GM12878 (cell line): ENCODE measurements around the gene SORL1. TPM values are rescaled to one million over a fixed set of nuclear protein-coding genes. Genes with fewer than 3 reads are reported as not detected.
"Not testable (repeated sequence)": the region's sequence is repeated elsewhere in the genome, so short reads cannot be mapped to it uniquely, and the experiment has no call there.

Experiments used
- ATAC-seq: fragments of 200-7000 bp; cut with Tn5 transposase; 3 replicates; pipeline ENCODE4 v1.9.1; 2020; ENCODE audit warnings: mild to moderate bottlenecking, moderate library complexity
- BruUV-seq: library from RNA; stranded (reverse); fragments of 400-500 nt; replicated peaks from 2 replicates; lab custom pipeline; 2021; lab: Mats Ljungman, UMichigan
- CTCF ChIA-PET: fragments of 300-600 bp; sonication (Branson Sonifier 250); formaldehyde crosslinking; extraction: SDS; loops from one replicate; lab custom pipeline; 2021; ENCODE audit warnings: inconsistent platforms; lab: Yijun Ruan, JAX
- POLR2A ChIA-PET: fragments of 350-600 bp; formaldehyde crosslinking; extraction: SDS; loops from one replicate; lab custom pipeline; 2021; ENCODE audit warnings: inconsistent platforms; lab: Charles Lee
- RAD21 ChIA-PET: fragments of 300-600 bp; sonication (Branson Sonifier 250); formaldehyde crosslinking; loops from one replicate; lab custom pipeline; 2023; ENCODE audit warnings: antibody characterized with exemption; ENCODE audit not compliant: unreplicated experiment; lab: Charles Lee
- SMC1A ChIA-PET: fragments of 300-600 bp; sonication (Branson Sonifier 250); formaldehyde crosslinking; loops from one replicate; lab custom pipeline; 2023; ENCODE audit not compliant: unreplicated experiment, uncharacterized antibody; lab: Charles Lee
- DNase-seq: peaks from one replicate; pipeline ENCODE4 v3.0.0-alpha.2; 2011; ENCODE audit warnings: low read depth, low spot score
- FAIRE-seq: peaks from 3 replicates; lab custom pipeline; 2011; peaks lifted over from hg19 to GRCh38; lab: Jason Lieb, UNC
- H2AFZ ChIP-seq: 2 replicates; pipeline ENCODE4 v1.6.0; 2011; ENCODE audit warnings: low read depth, low read length, control low read depth; ENCODE audit not compliant: control insufficient read depth
- H3K27ac ChIP-seq: 2 replicates; pipeline ENCODE4 v1.5.1; 2011; ENCODE audit warnings: control low read depth; ENCODE audit not compliant: control insufficient read depth, insufficient read depth
- H3K27me3 ChIP-seq, 2 experiments: replicated peaks in 1 of 2; 2 replicates each; pipeline versions ENCODE4 v1.6.0 to v1.6.1; 2011; ENCODE audit warnings: low read length in 1 of 2; ENCODE audit not compliant: control insufficient read depth in 2 of 2, insufficient read depth in 2 of 2
- H3K36me3 ChIP-seq, 2 experiments: 2 replicates each; pipeline ENCODE4 v1.5.1; 2011; ENCODE audit warnings: low read length in 1 of 2; ENCODE audit not compliant: control insufficient read depth in 2 of 2, insufficient read depth in 2 of 2
- H3K4me1 ChIP-seq: 2 replicates; pipeline ENCODE4 v1.6.1; 2011; ENCODE audit warnings: mild to moderate bottlenecking, low read length, moderate library complexity, mixed read lengths; ENCODE audit not compliant: control insufficient read depth, insufficient read depth
- H3K4me2 ChIP-seq: 2 replicates; pipeline ENCODE4 v1.6.0; 2011; ENCODE audit warnings: control low read depth; ENCODE audit not compliant: control insufficient read depth, insufficient read depth
- H3K4me3 ChIP-seq: fragments of 200-600 bp; sonication (generic); 2 replicates; pipeline ENCODE4 v1.5.1; 2016
- H3K79me2 ChIP-seq: 2 replicates; pipeline ENCODE4 v1.6.0; 2011; ENCODE audit warnings: low read length; ENCODE audit not compliant: control insufficient read depth, insufficient read depth
- H3K9ac ChIP-seq: 2 replicates; pipeline ENCODE4 v1.8.0; 2011; ENCODE audit warnings: low read length, control low read depth, mixed read lengths; ENCODE audit not compliant: control insufficient read depth, insufficient read depth
- H3K9me3 ChIP-seq: replicated peaks from 3 replicates; pipeline ENCODE4 v1.5.1; 2011; ENCODE audit warnings: mild to moderate bottlenecking, low read length; ENCODE audit not compliant: control insufficient read depth, insufficient read depth
- H4K20me1 ChIP-seq: 2 replicates; pipeline ENCODE4 v1.6.0; 2011; ENCODE audit not compliant: control insufficient read depth, insufficient read depth
- ETV6 ChIP-seq, 2 experiments: fragments of 450-650 bp in 1 of 2; IDR thresholded peaks in 1 of 2; conservative IDR thresholded peaks in 1 of 2; 2 replicates each; pipeline ENCODE4 v1.6.1; 2014; ENCODE audit warnings: antibody characterized with exemption in 1 of 2, borderline replicate concordance in 1 of 2, low read depth in 1 of 2, mild to moderate bottlenecking in 1 of 2, moderate library complexity in 1 of 2
- RBBP5 ChIP-seq: fragments of 200-600 bp; sonication (generic); conservative IDR thresholded peaks from 2 replicates; pipeline ENCODE4 v1.6.1; 2016
- TAF1 ChIP-seq: IDR thresholded peaks from 2 replicates; pipeline ENCODE4 v1.6.1; 2011; ENCODE audit warnings: mild to moderate bottlenecking, low read depth, low read length, borderline replicate concordance
- WGBS: methylation state at CpG from one replicate; pipeline ENCODE4 v1.1.6; 2016; ENCODE audit warnings: low lambda C conversion rate; ENCODE audit not compliant: insufficient replicate concordance, insufficient coverage; ENCODE audit errors: missing lambda C conversion rate; 5-methylcytosine and 5-hydroxymethylcytosine counted together
- in situ Hi-C: fragments of 300-500 bp; cut with MboI; formaldehyde crosslinking; loops from 9 replicates; pipeline ENCODE4 v1.14.3; 2018; ENCODE audit warnings: mixed read lengths
- intact Hi-C: fragments of 100-400 bp; cut with micrococcal nuclease; formaldehyde crosslinking; loops from one replicate; pipeline ENCODE4 v1.14.2; 2022; ENCODE audit not compliant: unreplicated experiment
- polyA plus RNA-seq, 11 experiments: library from polyadenylated mRNA; depleted of rRNA in 4 of 11; unstranded in 6 of 11; stranded (reverse) in 5 of 11; fragments of >200 nt; fragmentation: Nextera tagmentation in 4 of 11; fragmentation: Illumina TruSeq in 1 of 11; extraction: Ambion mirVana in 4 of 11; extraction: Trizol in 1 of 11; gene quantifications; 1 replicate in 1 of 11; 2 replicates in 10 of 11; pipeline versions ENCODE4 v1.2.1 to v1.2.3, GENCODE V29; 2011 to 2016; ENCODE audit warnings: inconsistent platforms in 2 of 11, missing spikeins in 2 of 11, low read depth in 1 of 11
- total RNA-seq, 4 experiments: library from RNA; depleted of rRNA in 3 of 4; stranded (reverse); fragments of >200 nt in 3 of 4; fragmentation: Illumina TruSeq in 1 of 4; extraction: Trizol in 1 of 4; gene quantifications; 2 replicates each; pipeline versions ENCODE4 v1.2.1 to v1.2.3, GENCODE V29; 2013 to 2021
- TF ChIP-seq, protein P1 (sequence below): IDR thresholded peaks from 2 replicates; pipeline ENCODE4 v1.6.1; 2012; ENCODE audit warnings: low read depth, low read length, improper control_type of control experiment

Gene SORL1
- total and polyA plus RNA-seq, 10 of the 15 experiments (the other 5 are each of a cell fraction or from before 2014, with no cell fraction given) = 20.2 to 107 (median 59.9) TPM

GRCh38 chr11:121636800-121637176 lies 184.7 kb downstream of the SORL1 start:
- no peak for FAIRE-seq
- Histone ChIP-seq H3K36me3 (peaks cover 7 to 16% of the 10 kb centered on the region in 2 experiments; a peak in 3 of 4 replicates), H3K9me3 (no peaks in the 10 kb centered on the region), H3K4me3 (no peak overlapping the region), H3K79me2 (no peaks in the 10 kb centered on the region)
- no TSS peak for BruUV-seq
- RAD21 ChIA-PET = no interaction called here
- TF ChIP-seq RBBP5 (no peak), ETV6 (conservative IDR thresholded peaks at IDR 0.05 in 1 of 2, IDR thresholded peaks at IDR 0.05 in 1 of 2; ENCODE audit: borderline replicate concordance in 1 of 2, low read depth in 1 of 2) (no peak), TAF1 (no peak)
- TF ChIP-seq, protein P1, sequence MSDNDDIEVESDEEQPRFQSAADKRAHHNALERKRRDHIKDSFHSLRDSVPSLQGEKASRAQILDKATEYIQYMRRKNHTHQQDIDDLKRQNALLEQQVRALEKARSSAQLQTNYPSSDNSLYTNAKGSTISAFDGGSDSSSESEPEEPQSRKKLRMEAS = no peak
- TF ChIP-seq, all 136 proteins: peak for 0
- H3K27me3 ChIP-seq = no peaks in the 10 kb centered on the region
- H3K4me2 ChIP-seq = no peak overlapping the region
- no peak overlapping the region for H2AFZ ChIP-seq
- no peaks in the 10 kb centered on the region for H4K20me1 ChIP-seq
- H3K27ac ChIP-seq = no peak overlapping the region
- ChIA-PET POLR2A (no interaction called here), SMC1A (no interaction called here), CTCF (interaction anchor here (0.6 kb wide), 1 partner anchor 17 kb away, joined by 3 read pairs; no protein-coding TSS in a partner anchor)
- DNase-seq = no peak
- in situ Hi-C loops = no loop called here
- H3K4me1 ChIP-seq = no peaks in the 10 kb centered on the region
- no peak overlapping the region for H3K9ac ChIP-seq
- WGBS = 68% methylated on average over 5 of the region's 5 CpGs
- intact Hi-C loops = no loop called here
- no peak for ATAC-seq

DNA sequence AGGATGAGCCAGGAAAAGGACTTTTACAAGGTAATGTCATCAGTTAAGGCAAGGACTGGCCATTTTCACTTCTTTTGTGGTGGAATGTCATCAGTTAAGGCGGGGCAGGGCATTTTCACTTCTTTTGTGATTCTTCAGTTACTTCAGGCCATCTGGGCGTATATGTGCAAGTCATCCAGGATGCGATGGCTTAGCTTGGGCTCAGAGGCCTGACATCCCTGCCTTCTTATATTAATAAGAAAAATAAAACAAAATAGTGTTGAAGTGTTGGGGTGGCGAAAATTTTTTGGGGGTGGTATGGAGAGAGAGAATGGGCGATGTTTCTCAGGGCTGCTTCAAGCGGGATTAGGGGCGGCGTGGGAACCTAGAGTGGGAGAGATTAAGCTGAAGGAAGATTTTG lies 185.5 kb downstream of the SORL1 start:
- H3K27me3 ChIP-seq, POLR2A ChIA-PET, RAD21 ChIA-PET, ATAC-seq, CTCF ChIA-PET, H2AFZ ChIP-seq, H3K4me3 ChIP-seq, H4K20me1 ChIP-seq, in situ Hi-C loops, H3K4me2 ChIP-seq, H3K9ac ChIP-seq, SMC1A ChIA-PET, H3K9me3 ChIP-seq, intact Hi-C loops, H3K4me1 ChIP-seq, H3K27ac ChIP-seq, H3K36me3 ChIP-seq, BruUV-seq, DNase-seq, FAIRE-seq, H3K79me2 ChIP-seq: not testable (repeated sequence)
- whole genome bisulfite sequencing = 97% methylated on average over 8 of the region's 8 CpGs
